Stimulated activated naive CD4-positive, alpha-beta T cell treated with Interleukin-2 at 50 U/mL for 16 hours (primary cell): Measurements from ENCODE around the gene GOLIM4.

ENCODE experiments used
- DNase-seq: peaks from one replicate; lab custom pipeline; 2025; lab: John Stamatoyannopoulos, UW

GOLIM4 gene

DNA sequence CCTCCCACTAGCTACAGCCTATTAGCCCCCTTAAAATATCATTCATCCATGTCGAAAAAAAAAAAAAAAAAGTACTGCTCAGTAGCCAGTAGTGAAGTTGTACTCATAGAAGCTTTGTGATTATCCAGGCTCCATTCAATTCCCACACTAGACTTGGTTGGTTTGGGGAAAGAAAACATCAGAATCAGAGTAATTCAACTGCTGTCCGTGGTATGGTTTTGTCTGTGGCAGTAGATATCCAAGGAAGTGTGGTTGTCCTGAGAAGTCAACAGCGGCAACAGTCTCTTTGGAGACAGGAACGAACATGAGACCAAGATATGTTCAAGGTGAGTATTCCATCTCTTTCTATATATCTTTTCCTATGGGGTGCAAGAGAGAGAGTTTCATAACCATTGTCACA, 99.2 kb downstream of the GOLIM4 start:
- DNase-seq, result no peak

DNA sequence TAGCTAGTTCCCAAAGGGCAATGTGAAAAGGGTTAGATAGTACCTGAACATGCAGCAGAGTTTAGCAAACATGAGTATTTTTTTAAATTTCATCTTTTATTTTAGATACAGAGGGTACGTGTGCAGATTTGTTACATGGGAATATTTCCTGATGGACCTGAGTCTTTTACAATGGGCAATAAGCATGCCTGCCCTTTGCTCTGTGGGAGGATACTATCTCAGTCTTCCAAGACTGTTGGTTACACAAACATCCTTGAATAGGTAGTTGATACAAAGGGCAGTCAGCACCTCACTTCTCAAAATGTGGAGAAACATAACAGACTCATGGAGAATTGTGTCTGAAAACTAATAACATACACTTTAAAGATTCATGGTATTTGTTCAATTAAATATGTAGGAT, 103.3 kb downstream of the GOLIM4 start:
- DNase-seq, result no peak

GRCh38 chr3:167991213-167991612, 104.5 kb downstream of the GOLIM4 start:
- no peak for DNase-seq

GRCh38 chr3:167989999-167990398, 105.7 kb downstream of the GOLIM4 start:
- DNase-seq, result no peak

DNA sequence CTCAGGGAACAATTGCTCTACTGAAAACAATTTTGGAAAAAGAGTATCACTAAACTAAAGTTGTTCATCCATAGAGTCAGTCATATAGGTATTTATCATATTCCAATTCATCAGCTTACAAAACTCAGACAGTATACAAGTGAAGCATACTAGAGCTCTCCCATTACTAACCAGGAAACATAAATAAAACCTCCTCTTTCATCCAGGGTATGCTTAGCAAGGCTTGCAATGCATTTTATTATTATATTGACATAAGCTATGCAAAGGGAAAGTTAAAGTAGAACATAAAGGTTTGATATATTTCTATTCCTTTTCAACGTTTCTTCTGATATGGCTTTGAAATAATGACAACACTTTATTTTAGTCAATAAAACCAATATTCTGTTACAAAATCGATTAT, 106.7 kb downstream of the GOLIM4 start:
- no peak for DNase-seq

DNA sequence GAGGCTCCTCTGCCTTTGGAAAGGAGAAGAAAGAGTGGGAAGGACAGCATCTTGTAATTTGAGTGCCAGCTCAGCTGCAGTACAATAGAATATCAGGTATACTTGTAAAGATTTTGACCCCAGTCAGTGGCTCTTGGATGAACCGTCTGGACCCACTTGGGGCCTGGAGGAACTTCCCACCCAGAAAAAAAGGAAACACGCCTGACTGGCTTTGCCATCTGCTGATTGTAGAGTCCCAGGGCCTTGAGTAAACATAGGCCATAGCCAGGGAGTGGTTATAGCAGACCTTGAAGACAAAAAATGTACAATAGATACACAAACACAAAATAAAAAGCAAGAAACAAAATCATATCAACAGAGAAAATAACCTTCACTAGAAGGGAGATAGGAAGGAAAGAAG, 112.1 kb downstream of the GOLIM4 start:
- DNase-seq, result no peak

GRCh38 chr3:167978486-167978885, 117.2 kb downstream of the GOLIM4 start:
- DNase-seq, result no peak

GRCh38 chr3:167978071-167978470, 117.7 kb downstream of the GOLIM4 start:
- no peak for DNase-seq

DNA sequence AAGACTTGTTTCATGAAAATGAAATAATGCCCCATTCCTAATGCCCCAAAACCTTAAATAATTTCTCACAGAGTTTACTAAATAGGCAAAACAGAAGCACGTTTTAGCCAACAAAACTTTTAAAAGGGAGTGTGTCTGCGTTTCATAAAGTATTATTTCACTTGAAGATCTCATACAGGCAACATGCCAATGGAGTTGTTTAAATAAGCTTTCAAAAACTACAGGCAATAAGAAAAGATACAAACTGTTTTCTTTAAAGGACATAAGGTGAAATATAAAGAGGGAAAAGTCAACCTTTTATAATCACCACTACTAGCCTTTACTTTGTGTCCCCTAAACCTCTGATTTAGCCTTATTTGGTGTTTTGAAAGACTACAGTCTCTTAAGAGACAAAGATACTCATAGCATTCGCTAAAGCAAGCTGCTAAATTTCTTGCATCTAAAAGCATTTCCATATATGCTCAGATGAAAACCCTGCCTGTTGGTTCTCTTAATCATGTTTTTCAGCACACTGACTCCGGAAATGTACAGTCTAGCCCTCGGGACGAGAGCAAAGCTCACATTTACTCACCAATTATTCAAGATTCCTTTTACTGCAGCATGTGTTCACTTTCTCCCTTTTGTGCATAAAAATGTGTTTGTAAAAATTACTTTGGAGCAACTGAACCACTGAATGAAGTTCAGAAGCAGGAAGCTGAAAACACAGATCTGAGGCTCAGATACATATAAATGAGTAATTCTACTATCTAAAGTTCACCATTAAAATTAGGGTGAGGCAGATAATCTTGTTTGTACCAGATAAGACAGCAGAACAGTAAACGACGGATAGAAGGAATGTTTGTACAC, 119.0 kb downstream of the GOLIM4 start:
- no peak for DNase-seq

GRCh38 chr3:167973901-167974300, 121.8 kb downstream of the GOLIM4 start:
- DNase-seq, result no peak

DNA sequence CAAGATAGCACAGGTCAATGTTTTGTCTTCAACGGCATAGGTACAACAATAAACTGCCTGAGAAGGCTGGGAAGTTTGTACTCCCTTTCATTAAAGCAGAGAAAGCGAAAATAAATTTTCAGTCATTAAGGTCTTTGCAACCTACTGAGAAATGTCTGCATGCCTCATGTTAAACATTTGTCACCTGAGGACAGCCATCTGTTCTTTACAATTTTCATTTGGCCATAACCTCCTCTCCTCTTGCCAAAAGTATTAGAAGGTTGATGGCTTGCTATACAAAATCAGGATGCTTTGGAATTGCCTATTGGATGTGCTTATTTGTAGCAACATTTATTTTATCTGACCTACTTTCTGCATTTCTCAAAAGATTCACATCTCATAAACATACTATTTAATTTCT, 122.7 kb downstream of the GOLIM4 start:
- no peak for DNase-seq

GRCh38 chr3:167972502-167972901, 123.2 kb downstream of the GOLIM4 start:
- DNase-seq, result no peak

DNA sequence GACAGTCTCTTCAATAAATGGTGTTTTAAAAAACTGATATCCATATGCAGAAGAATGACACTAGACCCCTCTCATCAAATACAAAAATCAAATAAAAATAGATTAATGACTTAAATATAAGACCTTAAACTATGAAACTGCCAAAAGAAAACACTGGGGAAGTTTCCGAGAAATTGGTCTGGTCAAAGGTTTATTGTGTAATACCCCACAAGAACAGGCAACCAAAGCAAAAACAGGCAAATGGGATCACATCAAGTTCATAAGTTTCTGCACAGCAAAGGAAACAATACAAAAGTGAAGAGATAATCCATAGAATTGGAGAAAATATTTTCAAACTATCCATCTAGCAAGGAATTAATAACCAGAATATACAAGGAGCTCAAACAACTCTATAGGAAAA, 126.2 kb downstream of the GOLIM4 start:
- DNase-seq, result no peak

DNA sequence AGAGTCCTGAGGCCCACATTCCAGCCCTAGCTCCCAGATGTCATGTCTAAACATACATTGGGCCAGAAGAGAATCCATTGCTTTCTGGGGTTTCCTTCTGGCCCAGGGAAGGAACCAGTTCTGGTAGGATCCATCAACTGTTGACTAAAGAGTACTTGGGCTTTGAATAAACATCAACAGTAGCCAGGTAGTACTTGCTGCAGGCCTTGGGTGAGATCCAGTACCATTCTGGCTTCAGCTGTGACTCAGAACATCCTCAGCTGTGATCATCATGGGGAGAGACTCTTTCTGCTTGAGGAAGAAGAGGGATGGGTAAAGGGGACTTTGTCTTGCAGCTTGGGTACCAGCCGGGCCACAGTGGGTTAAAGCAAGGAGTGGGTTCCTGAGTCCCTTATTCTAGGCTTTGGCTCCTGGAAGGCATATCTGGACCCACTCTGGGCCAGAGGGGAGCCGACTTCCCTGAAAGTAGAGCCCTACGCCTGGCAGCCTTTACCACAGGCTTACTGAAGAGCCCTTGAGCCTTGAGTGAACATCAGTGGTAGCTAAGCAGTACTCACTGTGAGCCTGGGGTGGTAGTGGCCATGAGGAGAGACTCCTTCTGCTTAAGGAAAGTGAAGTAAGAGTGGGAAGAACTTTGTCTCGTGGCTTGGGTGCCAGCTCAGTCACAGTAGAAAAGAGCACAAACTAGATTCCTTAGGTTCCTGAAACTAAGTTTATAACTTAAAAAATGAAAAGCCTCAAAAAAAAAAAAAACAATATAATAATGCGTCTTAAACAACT, 128.3 kb downstream of the GOLIM4 start:
- DNase-seq, result no peak
